ENCODE results near the gene NEB. TPM values are rescaled to one million over a fixed set of nuclear protein-coding genes. Genes with fewer than 3 reads are reported as not detected.
A peak's percentile ranks its signal among the peaks of the same experiment; 100 is the strongest.

NEB gene
- total and polyA plus RNA-seq, 2 donors (not counting 1 experiment from before 2014, with no cell fraction given) = 3.6 to 4.6 TPM

DNA sequence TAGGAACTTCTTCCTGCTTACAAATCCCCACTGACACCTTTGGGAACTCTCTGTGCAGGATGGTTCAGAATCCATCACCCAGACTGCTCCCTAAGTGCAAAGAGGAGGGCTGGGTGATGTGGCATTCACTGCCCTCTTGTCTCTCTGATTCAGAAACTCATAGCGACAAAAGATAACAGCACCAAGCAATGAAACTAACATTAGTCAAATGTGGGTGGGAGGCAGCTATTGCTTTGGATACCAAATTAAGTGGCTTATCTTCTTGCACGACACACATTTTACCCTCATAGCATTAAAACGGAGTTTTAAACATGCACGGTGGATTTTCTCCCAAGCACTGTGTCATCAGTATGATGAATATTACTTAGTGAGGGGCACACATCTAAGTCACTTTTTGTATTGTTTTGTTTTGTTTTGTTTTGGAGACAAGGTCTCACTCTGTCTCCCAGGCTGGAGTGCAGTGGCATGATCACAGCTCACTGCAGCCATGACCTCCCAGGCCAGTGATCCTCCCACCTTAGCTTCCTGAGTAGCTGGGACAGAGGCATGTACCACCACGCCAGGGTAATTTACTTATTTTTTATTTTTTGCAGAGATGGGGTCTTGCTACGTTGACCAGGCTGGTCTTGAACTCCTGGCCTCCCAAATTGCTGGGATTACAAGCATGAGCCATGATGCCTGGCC is 40.9 kb upstream of the NEB start:
- peaks cover 43 to 47% of the 10 kb centered on the region in 2 donors for H3K4me1 ChIP-seq (ENCODE audit: control insufficient read depth in 2 of 2, insufficient read depth in 2 of 2, low read length in 2 of 2)
- peak overlapping the region; percentile 45 to 70 for H3K27ac ChIP-seq (ENCODE audit: low read length in 2 of 2)
- H3K4me3 ChIP-seq (ENCODE audit: control extremely low read depth in 1 of 5, extremely low read depth in 1 of 5, insufficient read depth in 1 of 5, low read depth in 2 of 5, low read length in 4 of 5) = peak overlapping the region in 1 of 5 experiments; percentile 33
- DNase-seq (peak; percentile 24), ATAC-seq (ENCODE audit: low read depth) (no peak)
- peak overlapping the region; percentile 34 for H3K9ac ChIP-seq (ENCODE audit: low read length)
- no peaks in the 10 kb centered on the region for H3K27me3 Mint-ChIP-seq
- H3K4me1 Mint-ChIP-seq = peaks cover 61% of the 10 kb centered on the region
- WGBS (ENCODE audit: insufficient coverage) = no CpG with 5 or more reads among the region's 6 CpGs
- H3K9me3 ChIP-seq (ENCODE audit: control extremely low read depth in 1 of 3, control insufficient read depth in 2 of 3, insufficient read depth in 1 of 3, low read length in 2 of 3) = peaks cover 0 to 9% (median 3%) of the 10 kb centered on the region in 3 donors
- peak overlapping the region; percentile 20 for H2AFZ ChIP-seq (ENCODE audit: insufficient read depth, low read depth, low read length, poor library complexity, severe bottlenecking)
- H3K36me3 ChIP-seq (replicated peaks in 1 of 2; ENCODE audit: control extremely low read depth in 1 of 2, control insufficient read depth in 1 of 2, extremely low read depth in 1 of 2, insufficient read depth in 2 of 2, low read length in 1 of 2) = no peaks in the 10 kb centered on the region
- no peak for TF ChIP-seq EZH2 (IDR thresholded peaks at IDR 0.05; ENCODE audit: borderline replicate concordance, insufficient read depth, low read depth, low read length, poor library complexity, severe bottlenecking)
- TF ChIP-seq, protein P1, sequence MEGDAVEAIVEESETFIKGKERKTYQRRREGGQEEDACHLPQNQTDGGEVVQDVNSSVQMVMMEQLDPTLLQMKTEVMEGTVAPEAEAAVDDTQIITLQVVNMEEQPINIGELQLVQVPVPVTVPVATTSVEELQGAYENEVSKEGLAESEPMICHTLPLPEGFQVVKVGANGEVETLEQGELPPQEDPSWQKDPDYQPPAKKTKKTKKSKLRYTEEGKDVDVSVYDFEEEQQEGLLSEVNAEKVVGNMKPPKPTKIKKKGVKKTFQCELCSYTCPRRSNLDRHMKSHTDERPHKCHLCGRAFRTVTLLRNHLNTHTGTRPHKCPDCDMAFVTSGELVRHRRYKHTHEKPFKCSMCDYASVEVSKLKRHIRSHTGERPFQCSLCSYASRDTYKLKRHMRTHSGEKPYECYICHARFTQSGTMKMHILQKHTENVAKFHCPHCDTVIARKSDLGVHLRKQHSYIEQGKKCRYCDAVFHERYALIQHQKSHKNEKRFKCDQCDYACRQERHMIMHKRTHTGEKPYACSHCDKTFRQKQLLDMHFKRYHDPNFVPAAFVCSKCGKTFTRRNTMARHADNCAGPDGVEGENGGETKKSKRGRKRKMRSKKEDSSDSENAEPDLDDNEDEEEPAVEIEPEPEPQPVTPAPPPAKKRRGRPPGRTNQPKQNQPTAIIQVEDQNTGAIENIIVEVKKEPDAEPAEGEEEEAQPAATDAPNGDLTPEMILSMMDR (IDR thresholded peaks at IDR 0.05) = no peak
- peak overlapping the region; percentile 61 for H3K4me2 ChIP-seq (replicated peaks; ENCODE audit: low read depth, low read length, poor library complexity, severe bottlenecking)
- H3K27me3 ChIP-seq (replicated peaks in 1 of 4; ENCODE audit: control extremely low read depth in 1 of 4, control insufficient read depth in 3 of 4, insufficient read depth in 4 of 4, low read length in 3 of 4) = no peaks in the 10 kb centered on the region
- intact Hi-C loops (cut with micrococcal nuclease) = loop anchor here (10.0 kb wide), 1 partner anchor 400 kb away; the partner anchor contains the start of gene STAM2
- CTCF ChIA-PET = interaction anchor here (0.7 to 2.0 kb wide), 4 partner anchors 9 to 83 kb away, joined by 4 to 8 read pairs (median 6); no protein-coding TSS in a partner anchor
- no peaks in the 10 kb centered on the region for H3K79me2 ChIP-seq (ENCODE audit: control insufficient read depth, insufficient read depth, low read length)
- H3K4me3 Mint-ChIP-seq = peak overlapping the region; percentile 79
- H3K9me3 Mint-ChIP-seq (ENCODE audit: insufficient read depth) = no peaks in the 10 kb centered on the region
- H4K20me1 ChIP-seq (ENCODE audit: control insufficient read depth, insufficient read depth, low read length, poor library complexity, severe bottlenecking) = no peaks in the 10 kb centered on the region
- peak overlapping the region; percentile 93 for H3K27ac Mint-ChIP-seq
- POLR2A ChIA-PET = interaction anchor here (1.3 kb wide), 1 partner anchor 9 kb away, joined by 4 read pairs; no protein-coding TSS in a partner anchor

DNA sequence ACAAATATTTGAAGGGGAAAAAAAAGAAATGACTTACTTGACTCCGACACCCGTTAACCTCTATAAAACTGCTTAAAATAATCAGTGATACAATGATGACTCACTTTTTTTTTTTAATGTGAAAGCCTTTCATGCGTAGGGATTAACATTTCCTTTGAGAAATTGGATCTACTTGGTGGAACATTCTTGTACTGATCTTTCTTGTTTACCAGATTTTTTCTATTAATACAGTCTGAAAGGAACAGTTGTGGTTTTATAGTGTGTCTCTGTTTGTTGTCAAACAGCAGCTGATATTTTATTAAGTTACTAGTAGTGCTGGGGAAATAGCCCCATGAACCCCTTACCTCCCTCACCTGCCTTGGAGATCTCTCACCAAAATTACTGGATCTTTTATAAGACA is 40.2 kb upstream of the NEB start:
- Mint-ChIP-seq H3K4me1 (peaks cover 68% of the 10 kb centered on the region), H3K4me3 (peak overlapping the region; percentile 79), H3K27me3 (no peaks in the 10 kb centered on the region), H3K27ac (peak overlapping the region; percentile 93), H3K9me3 (ENCODE audit: insufficient read depth) (no peaks in the 10 kb centered on the region)
- Histone ChIP-seq H2AFZ (ENCODE audit: insufficient read depth, low read depth, low read length, poor library complexity, severe bottlenecking) (peak overlapping the region; percentile 20), H3K27me3 (replicated peaks in 1 of 4; ENCODE audit: control extremely low read depth in 1 of 4, control insufficient read depth in 3 of 4, insufficient read depth in 4 of 4, low read length in 3 of 4) (no peaks in the 10 kb centered on the region), H3K79me2 (ENCODE audit: control insufficient read depth, insufficient read depth, low read length) (no peaks in the 10 kb centered on the region), H3K4me1 (ENCODE audit: control insufficient read depth in 2 of 2, insufficient read depth in 2 of 2, low read length in 2 of 2) (peaks cover 50 to 54% of the 10 kb centered on the region in 2 donors), H3K9ac (ENCODE audit: low read length) (peak overlapping the region; percentile 34), H3K4me2 (replicated peaks; ENCODE audit: low read depth, low read length, poor library complexity, severe bottlenecking) (peak overlapping the region; percentile 61), H3K27ac (ENCODE audit: low read length in 2 of 2) (peak overlapping the region; percentile 45 to 70), H3K36me3 (replicated peaks in 1 of 2; ENCODE audit: control extremely low read depth in 1 of 2, control insufficient read depth in 1 of 2, extremely low read depth in 1 of 2, insufficient read depth in 2 of 2, low read length in 1 of 2) (no peaks in the 10 kb centered on the region), H4K20me1 (ENCODE audit: control insufficient read depth, insufficient read depth, low read length, poor library complexity, severe bottlenecking) (no peaks in the 10 kb centered on the region), H3K4me3 (ENCODE audit: control extremely low read depth in 1 of 5, extremely low read depth in 1 of 5, insufficient read depth in 1 of 5, low read depth in 2 of 5, low read length in 4 of 5) (peak overlapping the region in 1 of 5 experiments; percentile 33), H3K9me3 (ENCODE audit: control extremely low read depth in 1 of 3, control insufficient read depth in 2 of 3, insufficient read depth in 1 of 3, low read length in 2 of 3) (peaks cover 0 to 15% (median 3%) of the 10 kb centered on the region in 3 donors)
- ATAC-seq (ENCODE audit: low read depth) (no peak), DNase-seq (no peak)
- CTCF ChIA-PET = interaction anchor here (0.7 to 2.0 kb wide), 5 partner anchors 8 to 83 kb away, joined by 4 to 8 read pairs (median 5); no protein-coding TSS in a partner anchor
- WGBS (ENCODE audit: insufficient coverage) = no CpG with 5 or more reads among the region's 3 CpGs
- POLR2A ChIA-PET = interaction anchor here (1.3 kb wide), 1 partner anchor 8 kb away, joined by 4 read pairs; no protein-coding TSS in a partner anchor
- TF ChIP-seq, protein P1 (IDR thresholded peaks at IDR 0.05) = no peak
- TF ChIP-seq EZH2 (IDR thresholded peaks at IDR 0.05; ENCODE audit: borderline replicate concordance, insufficient read depth, low read depth, low read length, poor library complexity, severe bottlenecking) = no peak
- intact Hi-C loops (cut with micrococcal nuclease) = loop anchor here (1.0 to 10.0 kb wide), 3 partner anchors 8 to 943 kb away; partner anchors contain the start of genes ARL6IP6, PRPF40A and STAM2
